HepG2 (cell line): ENCODE data around the gene TRPV4. TPM values are rescaled to one million over a fixed set of nuclear protein-coding genes. Genes with fewer than 3 reads are reported as not detected.
A peak's percentile ranks its signal among the peaks of the same experiment; 100 is the strongest.

ENCODE experiments used
- ESRRA ChIP-seq: sonication (generic); formaldehyde crosslinking; IDR thresholded peaks from 2 replicates; pipeline ENCODE4 v1.5.1; 2020; ENCODE audit warnings: mild to moderate bottlenecking, low read depth, missing genetic modification reagents
- HIVEP1 ChIP-seq: sonication (generic); formaldehyde crosslinking; IDR thresholded peaks from 2 replicates; pipeline ENCODE4 v1.4.0; 2020; ENCODE audit warnings: mild to moderate bottlenecking, missing genetic modification reagents
- JUN ChIP-seq: sonication (generic); formaldehyde crosslinking; IDR thresholded peaks from 2 replicates; pipeline ENCODE4 v1.4.0; 2020; ENCODE audit warnings: mild to moderate bottlenecking, missing genetic modification reagents
- MIXL1 ChIP-seq: IDR thresholded peaks from 2 replicates; pipeline ENCODE4 v1.6.1; 2016
- MTERF4 ChIP-seq: sonication (generic); formaldehyde crosslinking; IDR thresholded peaks from 2 replicates; pipeline ENCODE4 v1.8.0; 2023; ENCODE audit warnings: mild to moderate bottlenecking, missing genetic modification reagents
- NR2F6 ChIP-seq, 2 experiments: IDR thresholded peaks; 2 replicates each; pipeline ENCODE4 v1.6.1; 2016; ENCODE audit warnings: antibody characterized with exemption in 1 of 2, mild to moderate bottlenecking in 1 of 2
- RFXAP ChIP-seq: sonication (generic); formaldehyde crosslinking; IDR thresholded peaks from 2 replicates; pipeline ENCODE4 v1.4.0; 2020; ENCODE audit warnings: missing genetic modification reagents, borderline replicate concordance
- SOX6 ChIP-seq, 2 experiments: fragments of 450-650 bp in 1 of 2; sonication (generic) in 1 of 2; formaldehyde crosslinking in 1 of 2; IDR thresholded peaks; 2 replicates each; pipeline versions ENCODE4 v1.4.0 to v1.6.1; 2017 to 2020; ENCODE audit warnings: antibody characterized with exemption in 1 of 2, mild to moderate bottlenecking in 1 of 2, missing genetic modification reagents in 1 of 2
- SP5 ChIP-seq: IDR thresholded peaks from 2 replicates; pipeline ENCODE4 v1.6.1; 2016; ENCODE audit warnings: low read depth, borderline replicate concordance
- THRA ChIP-seq: sonication (generic); formaldehyde crosslinking; IDR thresholded peaks from 2 replicates; pipeline ENCODE4 v1.4.0; 2020; ENCODE audit warnings: missing genetic modification reagents, borderline replicate concordance
- WIZ ChIP-seq: sonication (generic); formaldehyde crosslinking; IDR thresholded peaks from 2 replicates; pipeline ENCODE4 v1.5.1; 2020; ENCODE audit warnings: mild to moderate bottlenecking, missing genetic modification reagents
- YEATS4 ChIP-seq: sonication (generic); formaldehyde crosslinking; IDR thresholded peaks from 2 replicates; pipeline ENCODE4 v1.4.0; 2020; ENCODE audit warnings: missing genetic modification reagents, borderline replicate concordance
- ZFP91 ChIP-seq: sonication (generic); formaldehyde crosslinking; IDR thresholded peaks from 2 replicates; pipeline ENCODE4 v1.9.0; 2022; ENCODE audit warnings: missing genetic modification reagents, mild to moderate bottlenecking, borderline replicate concordance
- ZFX ChIP-seq: sonication (generic); formaldehyde crosslinking; IDR thresholded peaks from 2 replicates; pipeline ENCODE4 v1.4.0; 2020; ENCODE audit warnings: mild to moderate bottlenecking, low read depth, missing genetic modification reagents, moderate library complexity
- ZNF136 ChIP-seq: sonication (generic); formaldehyde crosslinking; IDR thresholded peaks from 2 replicates; pipeline ENCODE4 v1.8.1; 2022; ENCODE audit warnings: low read depth, mild to moderate bottlenecking, moderate library complexity, missing genetic modification reagents
- ZNF280B ChIP-seq: sonication (generic); formaldehyde crosslinking; IDR thresholded peaks from 2 replicates; pipeline ENCODE4 v1.5.0; 2020; ENCODE audit warnings: missing genetic modification reagents, mild to moderate bottlenecking, borderline replicate concordance
- ZNF687 ChIP-seq: sonication (generic); formaldehyde crosslinking; IDR thresholded peaks from 2 replicates; pipeline ENCODE4 v1.5.1; 2020; ENCODE audit warnings: mild to moderate bottlenecking, missing genetic modification reagents, moderate library complexity
- polyA plus RNA-seq, 8 experiments: library from polyadenylated mRNA; depleted of rRNA in 3 of 8; stranded (reverse) in 7 of 8; unstranded in 1 of 8; fragments of >200 nt; fragmentation: Illumina TruSeq in 4 of 8; extraction: Trizol in 4 of 8; gene quantifications; 2 replicates each; pipeline versions ENCODE4 v1.2.1 to v1.2.3, GENCODE V29; 2011 to 2016; ENCODE audit warnings: low read depth in 4 of 8, missing spikeins in 1 of 8, mixed read lengths in 1 of 8; ENCODE audit not compliant: insufficient read depth in 1 of 8
- total RNA-seq, 5 experiments: library from RNA; depleted of rRNA; stranded (reverse); fragments of >200 nt; fragmentation: Illumina TruSeq; extraction: Trizol; gene quantifications; 2 replicates each; pipeline ENCODE4 v1.2.3, GENCODE V29; 2016; ENCODE audit warnings: low read depth in 1 of 5

Gene TRPV4
- total and polyA plus RNA-seq, 2 of the 13 experiments (the other 11 are each of a cell fraction or from before 2014, with no cell fraction given) = 0.66 to 4.7 TPM

GRCh38 chr12:109752117-109753053 is 80.8 kb downstream of the TRPV4 start (continued):
- TF ChIP-seq WIZ (CRISPR knock-in tag) = no peak
- no peak for TF ChIP-seq RFXAP (CRISPR knock-in tag)
- TF ChIP-seq ESRRA (CRISPR knock-in tag) = 0 out of 2 replicates have a peak, but pooled peaks have one; percentile 24
- 0 out of 2 replicates have a peak, but pooled peaks have one; percentile 10 for TF ChIP-seq YEATS4
- TF ChIP-seq ZNF280B (CRISPR knock-in tag) = no peak
- no peak for TF ChIP-seq HIVEP1 (CRISPR knock-in tag)
- TF ChIP-seq MIXL1 = 0 out of 2 replicates have a peak, but pooled peaks have one; percentile 16
- TF ChIP-seq THRA = peak; percentile 46; the same call in 1 of the 2 replicates
- TF ChIP-seq SP5 (CRISPR knock-in tag) = peak; percentile 73; the same call in 1 of the 2 replicates
- TF ChIP-seq ZNF136 (CRISPR knock-in tag) = no peak
- peak; percentile 28; the same call in 1 of the 2 replicates for TF ChIP-seq JUN (CRISPR knock-in tag)
- TF ChIP-seq ZFP91 = peak; percentile 52; the same call in 1 of the 2 replicates
- no peak for TF ChIP-seq SOX6 (IDR thresholded peaks at IDR 0.05)
- TF ChIP-seq SOX6 (CRISPR knock-in tag; IDR thresholded peaks at IDR 0.05) = peak; percentile 5; the same call in 1 of the 2 replicates
- 0 out of 2 replicates have a peak, but pooled peaks have one; percentile 15 for TF ChIP-seq ZFX (CRISPR knock-in tag)
- peak; percentile 65 for TF ChIP-seq ZNF687 (CRISPR knock-in tag)
- TF ChIP-seq MTERF4 (CRISPR knock-in tag) = no peak
- peak; percentile 12; the same call in 1 of the 2 replicates for TF ChIP-seq NR2F6 (IDR thresholded peaks at IDR 0.05)
- no peak for TF ChIP-seq NR2F6 (CRISPR knock-in tag; IDR thresholded peaks at IDR 0.05)
